ENCODE data around the gene TNFRSF8. TPM values are rescaled to one million over a fixed set of nuclear protein-coding genes. Genes with fewer than 3 reads are reported as not detected.

TNFRSF8 gene
- total and polyA plus RNA-seq, 9 of the 15 experiments (the other 6 are each of a cell fraction or from before 2014, with no cell fraction given), result 3.5 to 38.4 (median 17.1) TPM

DNA sequence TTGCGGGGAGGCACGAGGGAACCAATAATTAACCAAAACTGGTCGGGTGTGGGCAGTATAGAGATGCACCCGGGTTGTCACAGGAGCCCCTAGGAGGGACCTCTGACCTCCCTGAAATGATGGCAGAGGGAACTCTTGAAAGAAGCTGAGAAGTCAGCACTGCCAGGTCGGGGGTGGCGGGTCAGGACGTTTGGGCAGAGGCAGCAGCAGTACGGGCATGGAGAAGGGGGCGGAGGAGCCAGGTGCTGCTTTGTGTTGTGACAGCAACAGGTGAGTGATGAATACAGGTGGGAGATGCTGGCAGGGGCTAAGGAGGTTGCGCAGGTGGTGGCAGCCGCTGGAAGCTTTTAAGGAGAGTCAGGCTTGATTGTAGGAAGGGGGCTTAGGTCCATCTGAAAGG is 115.4 kb downstream of the TNFRSF8 start:
- H3K4me2 ChIP-seq (ENCODE audit: insufficient read depth, low read length), result no peak overlapping the region

More for the DNA sequence above, 115.4 kb downstream of the TNFRSF8 start:
- in situ Hi-C loops (cut with MboI), result no loop called here
- Histone ChIP-seq H3K9ac (ENCODE audit: insufficient read depth in 1 of 2, low read depth in 2 of 2, low read length in 2 of 2) (no peak overlapping the region), H2AFZ (ENCODE audit: low read depth, low read length) (no peak overlapping the region), H3K4me1 (replicated peaks in 1 of 2; ENCODE audit: control insufficient read depth in 2 of 2, insufficient read depth in 2 of 2, low read length in 2 of 2) (peaks cover 20 to 45% of the 10 kb centered on the region in 2 experiments), H3K9me3 (replicated peaks; ENCODE audit: control insufficient read depth, insufficient read depth, low read depth, low read length) (no peaks in the 10 kb centered on the region), H3K27ac (ENCODE audit: extremely low read depth, low read depth, low read length) (no peak overlapping the region), H3K4me3 (no peak overlapping the region), H4K20me1 (replicated peaks; ENCODE audit: control insufficient read depth, insufficient read depth, low read length) (peaks cover 40% of the 10 kb centered on the region), H3K9me1 (ENCODE audit: control insufficient read depth, insufficient read depth, low read length) (peaks cover 5% of the 10 kb centered on the region), H3K27me3 (ENCODE audit: control insufficient read depth in 2 of 2, insufficient read depth in 2 of 2, low read length in 2 of 2) (no peaks in the 10 kb centered on the region), H3K36me3 (ENCODE audit: control insufficient read depth, insufficient read depth, low read length) (peaks cover 21% of the 10 kb centered on the region; the same call in 2 of the 3 replicates), H3K79me2 (ENCODE audit: control insufficient read depth, insufficient read depth, low read length) (peaks cover 34% of the 10 kb centered on the region)
- no peak for FAIRE-seq
- no peak for ATAC-seq
- WGBS (ENCODE audit: insufficient coverage, low coverage, missing lambda C conversion rate), result 75% methylated on average over 11 of the region's 11 CpGs
- TF ChIP-seq ATF1 (CRISPR knock-in tag; IDR thresholded peaks at IDR 0.05) (no peak), ATF1 (tag; IDR thresholded peaks at IDR 0.05) (no peak), ETS2 (tag; IDR thresholded peaks at IDR 0.05; ENCODE audit: borderline replicate concordance, poor library complexity, severe bottlenecking) (no peak), PTTG1 (tag; IDR thresholded peaks at IDR 0.05; ENCODE audit: low read depth) (no peak), TEAD1 (CRISPR knock-in tag; IDR thresholded peaks at IDR 0.05) (no peak), NFXL1 (CRISPR knock-in tag; IDR thresholded peaks at IDR 0.05) (no peak), JUN (IDR thresholded peaks at IDR 0.05; ENCODE audit: borderline replicate concordance, low read depth, low read length) (no peak), JUN (CRISPR knock-in tag; IDR thresholded peaks at IDR 0.05; ENCODE audit: borderline replicate concordance) (no peak), MAFG (tag; conservative IDR thresholded peaks at IDR 0.05) (no peak), ZNF780A (CRISPR knock-in tag; IDR thresholded peaks at IDR 0.05) (no peak), PYGO2 (tag; IDR thresholded peaks at IDR 0.05) (no peak), ZNF717 (CRISPR knock-in tag; IDR thresholded peaks at IDR 0.05) (no peak), NFE2L1 (tag; IDR thresholded peaks at IDR 0.05; ENCODE audit: borderline replicate concordance, low read depth) (no peak), ZBTB1 (CRISPR knock-in tag; IDR thresholded peaks at IDR 0.05; ENCODE audit: borderline replicate concordance, low read depth) (no peak), RB1 (IDR thresholded peaks at IDR 0.05; ENCODE audit: low read depth) (no peak), FOXO4 (CRISPR knock-in tag; IDR thresholded peaks at IDR 0.05) (no peak), CEBPB (tag; IDR thresholded peaks at IDR 0.05) (no peak), MYBL2 (IDR thresholded peaks at IDR 0.05; ENCODE audit: low read depth) (no peak), MYBL2 (CRISPR knock-in tag; IDR thresholded peaks at IDR 0.05; ENCODE audit: borderline replicate concordance) (no peak), ZNF184 (CRISPR knock-in tag; IDR thresholded peaks at IDR 0.05) (no peak)
- TF ChIP-seq, protein P1, sequence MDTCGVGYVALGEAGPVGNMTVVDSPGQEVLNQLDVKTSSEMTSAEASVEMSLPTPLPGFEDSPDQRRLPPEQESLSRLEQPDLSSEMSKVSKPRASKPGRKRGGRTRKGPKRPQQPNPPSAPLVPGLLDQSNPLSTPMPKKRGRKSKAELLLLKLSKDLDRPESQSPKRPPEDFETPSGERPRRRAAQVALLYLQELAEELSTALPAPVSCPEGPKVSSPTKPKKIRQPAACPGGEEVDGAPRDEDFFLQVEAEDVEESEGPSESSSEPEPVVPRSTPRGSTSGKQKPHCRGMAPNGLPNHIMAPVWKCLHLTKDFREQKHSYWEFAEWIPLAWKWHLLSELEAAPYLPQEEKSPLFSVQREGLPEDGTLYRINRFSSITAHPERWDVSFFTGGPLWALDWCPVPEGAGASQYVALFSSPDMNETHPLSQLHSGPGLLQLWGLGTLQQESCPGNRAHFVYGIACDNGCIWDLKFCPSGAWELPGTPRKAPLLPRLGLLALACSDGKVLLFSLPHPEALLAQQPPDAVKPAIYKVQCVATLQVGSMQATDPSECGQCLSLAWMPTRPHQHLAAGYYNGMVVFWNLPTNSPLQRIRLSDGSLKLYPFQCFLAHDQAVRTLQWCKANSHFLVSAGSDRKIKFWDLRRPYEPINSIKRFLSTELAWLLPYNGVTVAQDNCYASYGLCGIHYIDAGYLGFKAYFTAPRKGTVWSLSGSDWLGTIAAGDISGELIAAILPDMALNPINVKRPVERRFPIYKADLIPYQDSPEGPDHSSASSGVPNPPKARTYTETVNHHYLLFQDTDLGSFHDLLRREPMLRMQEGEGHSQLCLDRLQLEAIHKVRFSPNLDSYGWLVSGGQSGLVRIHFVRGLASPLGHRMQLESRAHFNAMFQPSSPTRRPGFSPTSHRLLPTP (IDR thresholded peaks at IDR 0.05; ENCODE audit: borderline replicate concordance, extremely low read depth, insufficient read length), result no peak
- BruUV-seq (replicated peaks), result no TSS peak
- POLR2A ChIA-PET, result interaction anchor here (0.9 to 3.1 kb wide), 3 partner anchors 10 to 54 kb away, joined by 3 to 18 read pairs (median 3); partner anchors contain the start of gene TNFRSF1B
- no peak for DNase-seq (ENCODE audit: extremely low read depth in 1 of 4, low spot score in 3 of 4)
- intact Hi-C loops (cut with micrococcal nuclease), result no loop called here
- CTCF ChIA-PET (ENCODE audit: low intra/inter-chr PET ratio), result no interaction called here
